Heart right ventricle (tissue), 16 donors: ENCODE data around the gene TPD52L2. TPM values are rescaled to one million over a fixed set of nuclear protein-coding genes. Genes with fewer than 3 reads are reported as not detected.
A peak's percentile ranks its signal among the peaks of the same experiment; 100 is the strongest.

Experiments used
- ATAC-seq, 8 donors: fragments of 200-7000 bp; cut with Tn5 transposase; one replicate each; pipeline ENCODE4 v1.9.1; 2020; ENCODE audit warnings: mild to moderate bottlenecking in 8 of 8, moderate library complexity in 8 of 8, moderate number of reproducible peaks in 1 of 8
- DNase-seq, 2 donors: peaks; one replicate each; pipeline ENCODE4 v3.0.0-alpha.2; 2020
- H3K27ac ChIP-seq, 10 donors: fragments of 200-600 bp; sonication (generic) in 2 of 10; one replicate each; pipeline versions ENCODE4 v1.5.0 to v1.8.0; 2020 to 2022; ENCODE audit warnings: mild to moderate bottlenecking in 3 of 10
- H3K27me3 ChIP-seq, 7 donors: fragments of 200-600 bp; one replicate each; pipeline ENCODE4 v1.8.0; 2021 to 2022; ENCODE audit warnings: mild to moderate bottlenecking in 2 of 7
- H3K36me3 ChIP-seq, 9 donors: fragments of 200-600 bp; sonication (generic) in 1 of 9; one replicate each; pipeline versions ENCODE4 v1.5.0 to v1.8.0; 2020 to 2022; ENCODE audit warnings: mild to moderate bottlenecking in 2 of 9
- H3K4me1 ChIP-seq, 9 donors: fragments of 200-600 bp; sonication (generic) in 1 of 9; one replicate each; pipeline versions ENCODE4 v1.5.0 to v1.8.0; 2020 to 2022; ENCODE audit warnings: mild to moderate bottlenecking in 4 of 9
- H3K4me3 ChIP-seq, 10 donors: fragments of 200-600 bp; sonication (generic) in 2 of 10; one replicate each; pipeline versions ENCODE4 v1.5.0 to v1.8.0; 2020 to 2022; ENCODE audit warnings: mild to moderate bottlenecking in 7 of 10, moderate library complexity in 2 of 10
- H3K9me3 ChIP-seq, 11 donors: fragments of 200-600 bp in 10 of 11; sonication (generic) in 2 of 11; one replicate each; pipeline versions ENCODE4 v1.5.0 to v1.8.0; 2013 to 2022; ENCODE audit warnings: mild to moderate bottlenecking in 2 of 11, control low read depth in 1 of 11, moderate library complexity in 1 of 11
- CTCF ChIP-seq, 9 donors: fragments of 200-600 bp; sonication (generic) in 2 of 9; IDR thresholded peaks; one replicate each; pipeline versions ENCODE4 v1.5.0 to v1.8.0; 2021 to 2022; ENCODE audit warnings: antibody characterized with exemption in 9 of 9, mild to moderate bottlenecking in 5 of 9, moderate library complexity in 1 of 9
- WGBS, 2 donors: extraction: QIAGEN DNeasy Blood & Tissue Kit; methylation state at CpG; one replicate each; pipeline ENCODE4 v1.1.7; 2013; ENCODE audit warnings: inconsistent platforms in 1 of 2; 5-methylcytosine and 5-hydroxymethylcytosine counted together
- intact Hi-C, 10 donors: fragments of 100-400 bp; cut with DNase I; formaldehyde crosslinking; loops; one replicate each; pipeline versions ENCODE4 v1.11.1 to v1.14.2; 2022
- long read RNA-seq, 3 donors: library from polyadenylated mRNA; unstranded; transcript quantifications; one replicate each; pipeline ENCODE4 v2.0.0, GENCODE V29; 2020 to 2021
- polyA plus RNA-seq, 2 donors: library from polyadenylated mRNA; stranded (reverse); fragments of 200-250 nt; gene quantifications; one replicate each; pipeline ENCODE4 v1.2.3, GENCODE V29; 2013
- total RNA-seq, 10 donors: library from RNA; stranded (reverse); fragmentation: NEBNext Ultra II Directional in 3 of 10; extraction: Animal tissue kit (Norgen Biotek cat#: 25700) in 3 of 10; gene quantifications; one replicate each; pipeline versions ENCODE4 v1.2.1 to v1.2.4, GENCODE V29; 2021 to 2023
- donor health status: Arrhythmogenic right ventricular cardiomyopathy.
- donor health status: ischemic (EF 13 %, LVEDD 7.1; RV severe dilation, severe dysfunction).
- donor health status: healthy with polysubstance abuse.
- donor health status: DM: no; HTN: yes; CAD: no.
- donor health status: DM: no; HTN: no; CAD: no.
- donor health status: ischemic (EF 25% LVEDD 6.9; RV normal size, moderate dysfunction).
- donor health status: ischemic (EF 25% LVEDD 5.7; RV mildly dilated, moderate dysfunction).
- donor health status: healthy.
- donor health status: DM: yes; HTN: yes; CAD: no.
- donor health status: Ischemic cardiomyopathy.
- donor health status: ischemic (EF 35%, LVEDD 5.7; RV mildly dilated, moderate dysfunction).
- donor health status: nonischemic (EF 11% LVEDD 7.7; RV severe dilation, severe dysfunction).
- donor health status: DM: yes; HTN: yes; CAD: no.
- donor health status: PGD.
- donor health status: ischemic (EF 29% LVEDD 5.4; RV normal size, mild dysfunction).
- donor health status: nonischemic (EF 23%, LVEDD 6.1; RV moderate dilation, normal function).

TPD52L2 gene
- total RNA-seq (10 to 100 TPM; 60.1 to 83.0 (median 72.8) TPM), polyA plus RNA-seq (100 to 1,000 TPM in 1 of 2 donors, 10 to 100 TPM in 1; 50.6 to 119 TPM)
- long read RNA-seq, donor 1, transcript TPD52L2-203 (6 exons, 2,237 nt): minor isoform, 32 of 137 reads
- long read RNA-seq, donor 1, transcript TPD52L2-202 (7 exons, 2,297 nt): major isoform, 79 of 137 reads
- long read RNA-seq, donor 1, partial matches to known transcripts: 6 of 137 reads
- long read RNA-seq, donor 1, other reads (novel, unspliced or antisense): 19 of 137 reads
- long read RNA-seq, donor 2, full-length matches to known transcripts: 130 of 156 reads
- long read RNA-seq, donor 2, partial matches to known transcripts: 20 of 156 reads
- long read RNA-seq, donor 2, other reads (novel, unspliced or antisense): 6 of 156 reads
- long read RNA-seq, donor 3, full-length matches to known transcripts: 223 of 266 reads
- long read RNA-seq, donor 3, partial matches to known transcripts: 24 of 266 reads
- long read RNA-seq, donor 3, other reads (novel, unspliced or antisense): 19 of 266 reads

- Histone ChIP-seq H3K4me3 (peak within 1 kb of the TSS; percentile 74 to 97 (median 85)), H3K27ac (peak within 1 kb of the TSS; percentile 76 to 98 (median 94)), H3K36me3 (peaks cover 0 to 41% (median 19%) of the 10 kb centered on the region in 9 donors), H3K27me3 (no peaks in the 10 kb centered on the region), H3K4me1 (peaks cover 6 to 63% (median 33%) of the 10 kb centered on the region in 9 donors), H3K9me3 (no peaks in the 10 kb centered on the region)
- no peak for TF ChIP-seq CTCF (IDR thresholded peaks at IDR 0.05)
- DNase-seq (peak; percentile 98 to 99), ATAC-seq (peak; percentile 90 to 97 (median 96))
- 0% methylated on average over 68 of the region's 68 CpGs for WGBS, 2 donors
- intact Hi-C loops: loop anchor here (1.0 to 10.0 kb wide), 13 partner anchors 38 to 330 kb away; partner anchors contain the start of genes PTK6 (in 4 of the 10), GMEB2 (in 2 of the 10), ARFRP1 (in 1 of the 10) and RTEL1 (in 1 of the 10)
Observed at GRCh38 chr20:63864978-63865640, at the start of gene TPD52L2. Gene TPD52L2, plus strand, starts transcription at chr20:63865270. Its CDS starts 96 bp downstream, at chr20:63865366.

GRCh38 chr20:63815615-63816253 lies 49.3 kb upstream of the TPD52L2 start:
- DNase-seq (no peak), ATAC-seq (no peak)
- peaks cover 5 to 64% (median 26%) of the 10 kb centered on the region in 9 donors for H3K4me1 ChIP-seq
- H3K27me3 ChIP-seq: no peaks in the 10 kb centered on the region
- no peak overlapping the region for H3K4me3 ChIP-seq
- no peaks in the 10 kb centered on the region for H3K9me3 ChIP-seq
- WGBS, 2 donors: 80 to 91% methylated on average over 12 to 14 of the region's 14 CpGs
- H3K36me3 ChIP-seq: no peaks in the 10 kb centered on the region
- TF ChIP-seq CTCF (IDR thresholded peaks at IDR 0.05): no peak
- H3K27ac ChIP-seq: no peak overlapping the region
- intact Hi-C loops: loop anchor here in 1 of 10 donors (10.0 kb wide), 1 partner anchor 49 kb away; the partner anchor contains the start of genes ABHD16B and TPD52L2

GRCh38 chr20:63819224-63819921 lies 45.7 kb upstream of the TPD52L2 start:
- H3K27ac ChIP-seq: peak overlapping the region in 6 of 10 donors; percentile 6 to 53 (median 18)
- peak overlapping the region in 1 of 10 donors; percentile 13 for H3K4me3 ChIP-seq
- intact Hi-C loops: loop anchor here in 1 of 10 donors (10.0 kb wide), 1 partner anchor 45 kb away; the partner anchor contains the start of genes ABHD16B and TPD52L2
- no peak for DNase-seq
- no peaks in the 10 kb centered on the region for H3K27me3 ChIP-seq
- peak; percentile 5 to 58 (median 41) for TF ChIP-seq CTCF (IDR thresholded peaks at IDR 0.05)
- WGBS, 2 donors: 40 to 52% methylated on average over 24 of the region's 24 CpGs
- H3K9me3 ChIP-seq: no peaks in the 10 kb centered on the region
- peak in 5 of 8 donors; percentile 20 to 60 (median 45) for ATAC-seq
- H3K4me1 ChIP-seq: peaks cover 5 to 69% (median 25%) of the 10 kb centered on the region in 9 donors
- peaks cover 0 to 4% (median 0%) of the 10 kb centered on the region in 9 donors for H3K36me3 ChIP-seq
